ENCODE measurements around the gene PCOLCE2.

DNA sequence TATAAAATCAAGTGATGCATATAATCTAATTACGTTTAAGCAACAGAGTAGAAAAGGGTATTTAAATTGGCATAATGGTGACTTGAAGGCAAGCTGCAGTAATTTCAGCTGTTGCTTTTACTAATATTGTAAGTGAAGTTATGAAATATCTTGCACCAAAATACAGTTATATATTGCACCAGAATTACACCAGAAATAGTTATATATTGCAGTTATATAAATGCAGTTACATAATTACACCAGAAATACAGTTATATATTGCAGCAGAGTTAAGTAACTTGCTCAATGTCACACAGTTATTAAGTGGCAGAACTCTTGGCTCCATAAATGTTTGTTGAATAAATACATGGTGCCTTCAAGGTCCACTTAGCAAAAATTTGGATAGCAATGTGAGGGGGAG, 51.4 kb downstream of the PCOLCE2 start:
- no peak for TF ChIP-seq CTCF (IDR thresholded peaks at IDR 0.05)
- TF ChIP-seq EZH2phosphoT487 (IDR thresholded peaks at IDR 0.05): no peak
- TF ChIP-seq EZH2 (IDR thresholded peaks at IDR 0.05): no peak
